Smooth muscle cell of the umbilical artery (primary cell): ENCODE data around the gene NOL9. TPM values are rescaled to one million over a fixed set of nuclear protein-coding genes. Genes with fewer than 3 reads are reported as not detected.

Experiments used
- total RNA-seq: library from RNA; depleted of rRNA; stranded (reverse); fragments of >200 nt; gene quantifications from 2 replicates; pipeline ENCODE4 v1.2.3, GENCODE V29; 2014

NOL9 gene
- 20.8 and 30.5 TPM in 2 replicates for total RNA-seq

DNA sequence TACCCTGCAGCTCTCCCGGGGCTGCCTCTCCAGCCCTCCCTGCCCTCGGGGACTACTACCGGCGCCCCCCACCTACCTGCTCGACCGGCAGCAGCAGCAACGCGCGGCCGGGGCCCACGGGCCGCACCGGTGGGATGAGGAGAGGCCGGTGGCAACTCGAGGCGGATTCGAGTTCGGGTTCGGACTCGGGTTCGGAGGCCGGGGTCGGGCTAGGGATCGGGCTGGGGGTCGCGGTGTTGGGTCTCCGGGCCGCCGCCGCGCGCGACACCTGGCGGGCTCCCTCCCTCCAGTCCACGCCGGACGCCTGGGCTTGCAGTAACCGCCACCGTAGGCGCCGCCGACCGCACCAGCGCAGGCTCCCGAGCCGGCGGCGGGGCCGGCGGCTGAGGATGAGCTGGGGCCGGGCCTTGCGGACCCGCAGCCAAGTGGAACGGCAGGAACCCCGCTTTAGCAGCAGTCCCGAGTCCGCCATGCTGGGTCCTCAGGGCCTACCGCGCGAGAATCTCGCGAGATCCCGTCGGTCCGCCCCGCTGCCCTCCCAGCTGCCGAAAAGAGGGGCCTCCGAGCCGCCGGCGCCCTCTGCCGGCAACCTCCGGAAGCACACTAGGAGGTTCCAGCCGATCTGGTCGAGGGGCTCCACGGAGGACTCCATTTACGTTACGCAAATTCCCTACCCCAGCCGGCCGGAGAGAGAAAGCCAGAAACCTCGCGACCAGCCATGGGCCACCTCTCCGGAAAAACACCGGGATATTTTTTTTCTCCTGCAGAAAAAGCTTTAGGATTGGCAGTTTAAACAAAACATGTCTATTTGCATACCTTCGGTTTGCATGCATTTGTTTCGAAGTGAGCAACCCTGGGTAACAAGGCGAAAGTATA is at the start of gene NOL9:
TSS of gene NOL9 (minus strand) at position 483 of the 876 bp plus-strand sequence. CDS start at position 472, 11 bp downstream.

DNA sequence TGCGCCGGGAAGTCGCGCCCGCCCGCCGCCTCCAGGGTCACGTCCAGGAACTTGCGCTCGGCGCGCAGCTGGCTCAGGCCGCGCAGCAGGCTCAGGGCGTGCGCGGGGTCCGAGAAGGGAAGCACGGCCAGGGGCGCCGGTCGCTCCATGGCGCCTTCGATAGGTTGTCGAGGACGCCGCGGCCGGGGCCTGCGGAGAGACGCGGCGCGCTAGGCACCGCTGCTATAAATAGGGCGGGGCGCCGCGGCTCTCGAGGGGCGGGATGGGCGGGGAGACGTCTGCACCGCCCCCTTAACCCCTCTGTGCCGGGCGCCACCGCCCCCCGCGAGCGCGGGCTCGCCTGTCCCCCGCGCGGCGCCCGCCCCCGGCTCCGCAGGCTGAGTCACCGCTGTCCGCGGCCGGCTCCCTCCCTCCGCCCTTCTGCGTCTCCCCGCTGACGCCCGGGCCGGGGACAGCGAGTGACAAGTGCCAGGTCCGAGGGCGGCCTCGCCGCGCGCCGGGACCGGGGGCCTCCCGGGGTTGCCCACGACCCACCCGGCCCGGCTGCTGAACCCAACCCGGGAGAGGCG is 48.4 kb upstream of the NOL9 start, which contains the start of gene KLHL21:
TSS of gene KLHL21 (minus strand) at position 201 of the 569 bp plus-strand sequence. CDS start at position 149, 52 bp downstream.

DNA sequence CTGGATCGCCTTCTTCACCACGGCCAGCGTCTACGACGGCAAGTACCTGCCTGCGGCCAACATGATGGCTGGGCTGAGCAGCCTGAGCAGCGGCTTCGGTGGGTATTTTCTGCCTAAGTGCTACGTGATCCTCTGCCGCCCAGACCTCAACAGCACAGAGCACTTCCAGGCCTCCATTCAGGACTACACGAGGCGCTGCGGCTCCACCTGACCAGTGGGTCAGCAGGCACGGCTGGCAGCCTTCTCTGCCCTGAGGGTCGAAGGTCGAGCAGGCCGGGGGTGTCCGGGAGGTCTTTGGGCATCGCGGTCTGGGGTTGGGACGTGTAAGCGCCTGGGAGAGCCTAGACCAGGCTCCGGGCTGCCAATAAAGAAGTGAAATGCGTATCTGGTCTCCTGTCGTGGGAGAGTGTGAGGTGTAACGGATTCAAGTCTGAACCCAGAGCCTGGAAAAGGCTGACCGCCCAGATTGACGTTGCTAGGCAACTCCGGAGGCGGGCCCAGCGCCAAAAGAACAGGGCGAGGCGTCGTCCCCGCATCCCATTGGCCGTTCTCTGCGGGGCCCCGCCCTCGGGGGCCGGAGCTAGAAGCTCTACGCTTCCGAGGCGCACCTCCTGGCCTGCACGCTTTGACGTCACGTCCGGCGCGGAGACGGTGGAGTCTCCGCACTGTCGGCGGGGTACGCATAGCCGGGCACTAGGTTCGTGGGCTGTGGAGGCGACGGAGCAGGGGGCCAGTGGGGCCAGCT is 25.2 kb upstream of the NOL9 start, which contains the start of gene ZBTB48:
TSS of gene ZBTB48 (plus strand) at position 621 of the 745 bp plus-strand sequence. CDS start 616 bp downstream, outside the sequence.

DNA sequence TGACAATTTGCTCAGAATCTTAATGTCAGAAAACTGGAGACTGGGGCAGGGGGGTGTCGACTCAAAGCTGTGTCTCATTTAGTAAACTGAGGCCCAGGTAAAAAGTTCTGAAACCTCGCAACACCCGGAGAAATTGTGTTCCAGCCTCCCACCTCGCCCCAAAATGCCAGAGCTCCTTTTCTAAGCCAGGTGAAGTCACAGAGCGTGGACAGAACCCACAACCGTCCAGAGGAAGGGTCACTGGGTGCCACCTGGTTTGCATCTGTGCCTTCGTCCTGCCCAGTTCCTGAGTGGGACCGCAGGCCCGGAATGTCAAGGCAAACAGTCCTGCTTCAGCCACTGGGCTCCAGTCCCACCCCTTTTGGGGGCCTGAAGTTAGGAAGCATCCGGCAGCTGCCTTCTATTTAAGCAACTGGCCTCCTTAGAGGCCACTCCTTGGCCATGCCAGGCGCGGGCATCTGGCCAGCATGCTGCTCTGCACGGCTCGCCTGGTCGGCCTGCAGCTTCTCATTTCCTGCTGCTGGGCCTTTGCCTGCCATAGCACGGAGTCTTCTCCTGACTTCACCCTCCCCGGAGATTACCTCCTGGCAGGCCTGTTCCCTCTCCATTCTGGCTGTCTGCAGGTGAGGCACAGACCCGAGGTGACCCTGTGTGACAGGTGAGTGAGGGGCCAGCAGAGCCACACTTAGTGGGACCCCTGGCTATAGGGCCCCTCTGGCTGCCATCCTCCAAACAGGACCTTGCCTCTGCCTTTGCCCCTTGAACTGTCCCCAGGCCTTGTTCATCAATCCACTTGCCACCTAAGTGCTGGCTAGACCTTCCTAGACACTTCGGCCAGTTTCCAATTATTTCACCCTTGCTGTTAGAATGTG is 830 bp upstream of the NOL9 start, which contains the start of gene TAS1R1:
TSS of gene TAS1R1 (plus strand) at position 401 of the 872 bp plus-strand sequence. CDS start at position 468, 67 bp downstream.

DNA sequence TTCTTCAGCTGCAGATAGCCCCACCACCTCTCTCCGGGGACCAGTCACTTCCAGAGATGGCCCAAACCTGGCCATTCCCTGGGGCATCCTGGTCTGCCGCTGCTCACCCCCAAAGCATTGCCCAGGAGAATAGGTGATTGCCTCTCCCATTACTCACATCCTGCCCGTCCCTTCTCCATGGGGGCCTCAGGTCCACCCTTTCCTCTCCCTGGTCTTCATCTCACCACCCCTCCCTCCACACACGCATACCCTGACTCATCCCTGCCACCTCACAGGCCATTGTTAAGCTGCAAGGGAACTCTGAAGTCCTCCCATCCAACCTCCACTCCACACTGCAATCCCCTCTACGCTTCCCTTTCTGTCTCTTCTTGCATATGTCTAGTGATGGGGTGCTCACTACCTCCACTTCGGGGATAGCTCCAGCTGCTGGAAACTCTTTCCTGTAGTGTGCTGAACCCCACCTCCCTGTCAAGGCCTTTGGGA is 62.8 kb downstream of the NOL9 start, which contains the start of gene PLEKHG5:
TSS of gene PLEKHG5 (minus strand) at position 188 of the 483 bp plus-strand sequence. CDS start 14,096 bp downstream, outside the sequence.

Other genes starting within 250 kb of the NOL9 start
- 26.1 and 50.6 TPM in 2 replicates for gene ACOT7, start 160.7 kb downstream of the NOL9 start, total RNA-seq
- gene HES2, start 134.6 kb downstream of the NOL9 start, total RNA-seq = 0.37 TPM in 1 of 2 replicates, not detected in the other
- 0.05 TPM in 1 of 2 replicates, not detected in the other for gene ESPN, start 129.7 kb downstream of the NOL9 start, total RNA-seq
- gene TNFRSF25, start 88.3 kb downstream of the NOL9 start, total RNA-seq = 4.2 and 13.4 TPM in 2 replicates
- gene PLEKHG5, start 62.8 kb downstream of the NOL9 start, total RNA-seq = 11.3 and 32.3 TPM in 2 replicates
- gene TAS1R1, start 794 bp upstream of the NOL9 start, total RNA-seq = not detected in 2 replicates
- gene ZBTB48, start 25.5 kb upstream of the NOL9 start, total RNA-seq = 12.1 and 16.0 TPM in 2 replicates
- 29.1 and 61.5 TPM in 2 replicates for gene KLHL21, start 48.4 kb upstream of the NOL9 start, total RNA-seq
- gene PHF13, start 59.2 kb upstream of the NOL9 start, total RNA-seq = 13.7 and 19.3 TPM in 2 replicates
- gene THAP3, start 70.4 kb upstream of the NOL9 start, total RNA-seq = 13.7 and 19.6 TPM in 2 replicates
- 37.7 and 75.8 TPM in 2 replicates for gene DNAJC11, start 147.3 kb upstream of the NOL9 start, total RNA-seq
- gene CAMTA1, start 230.9 kb upstream of the NOL9 start, total RNA-seq = 35.2 and 53.4 TPM in 2 replicates